ENCODE results near the gene RET. TPM values are rescaled to one million over a fixed set of nuclear protein-coding genes. Genes with fewer than 3 reads are reported as not detected.

The RET gene
- total RNA-seq, 4 donors from 2014 or later, result 0.20 to 8.5 (median 0.70) TPM

DNA sequence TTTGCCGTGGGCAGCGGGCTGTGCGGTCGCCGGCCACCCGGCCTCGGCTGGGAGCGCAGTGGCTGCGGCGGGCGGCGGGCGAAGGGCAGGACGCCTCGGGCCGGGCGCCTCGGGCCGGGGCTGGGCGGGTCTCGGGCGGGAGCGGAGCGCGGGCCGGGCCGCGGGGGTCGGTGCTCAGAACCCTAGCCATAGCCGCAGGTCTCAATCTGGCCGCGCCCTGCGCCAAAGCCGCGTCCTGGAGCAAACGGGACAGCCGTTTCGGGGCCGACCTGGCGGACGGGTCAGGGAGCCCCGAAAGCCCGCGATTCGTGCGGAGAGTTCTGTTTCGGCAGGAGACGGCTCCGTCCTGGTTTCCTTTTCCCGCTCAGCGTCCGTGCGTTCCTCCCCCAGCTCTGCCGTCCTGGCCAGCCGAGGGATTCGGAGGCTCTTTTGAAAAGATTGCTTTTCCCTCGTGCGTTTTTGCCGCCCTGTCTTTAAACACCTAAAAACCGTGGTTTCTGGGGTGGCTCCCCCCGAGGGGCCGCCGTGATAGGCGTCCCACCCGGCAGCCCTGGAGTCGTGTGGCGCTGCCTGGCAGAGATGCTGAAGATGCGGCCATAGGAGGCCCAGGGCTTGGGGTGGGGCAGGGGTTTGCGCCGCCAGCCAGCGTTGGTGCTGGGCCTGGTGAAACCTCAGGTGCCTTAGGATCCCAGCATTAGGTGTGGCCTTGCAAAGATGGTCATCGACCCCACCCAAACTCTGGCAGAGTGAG is 727 bp downstream of the RET start:
- WGBS, 2 donors, result 5 to 7% methylated on average over 41 to 55 of the region's 72 CpGs
- DNase-seq (ENCODE audit: low spot score in 2 of 2), result no peak
- peak overlapping the region in 3 of 4 donors; percentile 21 to 51 (median 38) for H3K4me3 ChIP-seq

DNA sequence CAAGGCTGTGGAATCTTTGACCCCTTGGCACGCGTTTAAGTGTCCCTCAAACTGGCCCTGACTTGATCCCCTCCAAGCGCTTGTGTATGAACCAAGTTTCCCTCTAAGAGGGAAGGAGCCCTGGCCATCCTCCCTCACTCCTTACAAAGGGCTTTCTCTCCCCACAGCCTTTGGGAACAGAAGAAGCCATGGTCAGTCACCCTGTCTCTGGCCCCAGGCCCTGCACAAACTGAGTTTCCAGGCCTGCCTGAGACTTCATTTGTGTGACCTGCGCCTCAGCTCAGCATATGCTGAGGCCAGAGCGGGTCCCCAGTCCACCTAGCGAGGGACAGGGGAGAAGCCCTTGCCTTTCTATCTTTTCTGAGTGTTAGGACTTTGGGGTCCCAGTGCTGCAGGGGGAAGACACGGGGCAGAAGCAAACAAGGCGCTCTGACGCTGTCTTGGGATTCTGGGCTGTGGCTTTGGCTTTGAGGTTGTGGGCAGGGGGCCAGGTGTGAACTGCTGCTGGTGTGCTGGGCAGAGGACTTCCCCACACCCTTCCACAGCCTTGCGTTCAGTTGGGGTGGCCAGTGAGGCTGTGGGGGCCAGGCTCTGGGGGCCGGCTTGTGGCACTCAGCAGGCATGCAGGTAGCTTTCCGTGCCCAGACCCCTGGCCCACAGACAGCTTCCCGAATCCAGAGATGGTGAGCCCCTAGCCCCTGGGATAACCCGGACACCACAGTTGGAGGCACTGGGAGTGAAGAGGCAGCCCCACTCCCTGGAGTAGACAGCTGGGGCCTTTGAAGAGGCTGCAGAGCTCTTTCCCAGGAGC is 1.5 kb downstream of the RET start:
- TF ChIP-seq, protein P1, sequence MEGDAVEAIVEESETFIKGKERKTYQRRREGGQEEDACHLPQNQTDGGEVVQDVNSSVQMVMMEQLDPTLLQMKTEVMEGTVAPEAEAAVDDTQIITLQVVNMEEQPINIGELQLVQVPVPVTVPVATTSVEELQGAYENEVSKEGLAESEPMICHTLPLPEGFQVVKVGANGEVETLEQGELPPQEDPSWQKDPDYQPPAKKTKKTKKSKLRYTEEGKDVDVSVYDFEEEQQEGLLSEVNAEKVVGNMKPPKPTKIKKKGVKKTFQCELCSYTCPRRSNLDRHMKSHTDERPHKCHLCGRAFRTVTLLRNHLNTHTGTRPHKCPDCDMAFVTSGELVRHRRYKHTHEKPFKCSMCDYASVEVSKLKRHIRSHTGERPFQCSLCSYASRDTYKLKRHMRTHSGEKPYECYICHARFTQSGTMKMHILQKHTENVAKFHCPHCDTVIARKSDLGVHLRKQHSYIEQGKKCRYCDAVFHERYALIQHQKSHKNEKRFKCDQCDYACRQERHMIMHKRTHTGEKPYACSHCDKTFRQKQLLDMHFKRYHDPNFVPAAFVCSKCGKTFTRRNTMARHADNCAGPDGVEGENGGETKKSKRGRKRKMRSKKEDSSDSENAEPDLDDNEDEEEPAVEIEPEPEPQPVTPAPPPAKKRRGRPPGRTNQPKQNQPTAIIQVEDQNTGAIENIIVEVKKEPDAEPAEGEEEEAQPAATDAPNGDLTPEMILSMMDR (IDR thresholded peaks at IDR 0.05), result no peak
- no peak for TF ChIP-seq EP300 (IDR thresholded peaks at IDR 0.05)
- TF ChIP-seq POLR2A (IDR thresholded peaks at IDR 0.05), result no peak
- Histone ChIP-seq H3K27me3 (peaks cover 0 to 74% of the 10 kb centered on the region in 2 donors), H3K9me3 (no peaks in the 10 kb centered on the region), H3K27ac (no peak overlapping the region), H3K36me3 (no peaks in the 10 kb centered on the region), H3K4me1 (peaks cover 0 to 28% (median 2%) of the 10 kb centered on the region in 4 donors), H3K4me3 (no peak overlapping the region)
- 54 to 55% methylated on average over 11 to 14 of the region's 14 CpGs for WGBS, 2 donors
- no peak for DNase-seq (ENCODE audit: low spot score in 2 of 2)

More for the DNA sequence above, 727 bp downstream of the RET start:
- Histone ChIP-seq H3K27ac (no peak overlapping the region), H3K36me3 (no peaks in the 10 kb centered on the region), H3K4me1 (peaks cover 0 to 28% (median 2%) of the 10 kb centered on the region in 4 donors), H3K27me3 (peaks cover 0 to 70% of the 10 kb centered on the region in 2 donors), H3K9me3 (no peaks in the 10 kb centered on the region)
- no peak for TF ChIP-seq POLR2A (IDR thresholded peaks at IDR 0.05)
- TF ChIP-seq EP300 (IDR thresholded peaks at IDR 0.05), result no peak
- TF ChIP-seq, protein P1 (IDR thresholded peaks at IDR 0.05), result no peak

DNA sequence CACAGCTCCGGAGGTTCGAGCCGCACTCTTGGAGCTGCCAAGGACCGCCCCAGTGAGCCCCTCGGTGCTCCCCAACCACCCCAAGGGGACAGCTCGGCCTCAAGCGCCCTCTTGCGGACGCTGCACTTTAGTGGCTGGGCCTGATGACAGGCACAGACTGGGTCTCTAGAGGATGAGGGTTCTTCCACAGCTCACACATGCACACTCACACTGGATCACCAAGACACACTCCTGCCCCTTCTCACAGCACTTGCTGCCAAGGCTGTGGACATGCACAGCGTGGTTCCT is 2.1 kb downstream of the RET start:
- no peak for TF ChIP-seq POLR2A (IDR thresholded peaks at IDR 0.05)
- TF ChIP-seq, protein P1 (IDR thresholded peaks at IDR 0.05), result peak in 1 of 5 experiments; percentile 24
- H3K27me3 ChIP-seq, result peaks cover 0 to 73% of the 10 kb centered on the region in 2 donors
- H3K4me1 ChIP-seq, result peaks cover 0 to 28% (median 2%) of the 10 kb centered on the region in 4 donors
- H3K27ac ChIP-seq, result no peak overlapping the region
- H3K4me3 ChIP-seq, result no peak overlapping the region
- DNase-seq (ENCODE audit: low spot score in 2 of 2), result no peak
- H3K36me3 ChIP-seq, result no peaks in the 10 kb centered on the region
- H3K9me3 ChIP-seq, result no peaks in the 10 kb centered on the region
- 9 to 16% methylated on average over 2 to 5 of the region's 10 CpGs for WGBS, 2 donors

DNA sequence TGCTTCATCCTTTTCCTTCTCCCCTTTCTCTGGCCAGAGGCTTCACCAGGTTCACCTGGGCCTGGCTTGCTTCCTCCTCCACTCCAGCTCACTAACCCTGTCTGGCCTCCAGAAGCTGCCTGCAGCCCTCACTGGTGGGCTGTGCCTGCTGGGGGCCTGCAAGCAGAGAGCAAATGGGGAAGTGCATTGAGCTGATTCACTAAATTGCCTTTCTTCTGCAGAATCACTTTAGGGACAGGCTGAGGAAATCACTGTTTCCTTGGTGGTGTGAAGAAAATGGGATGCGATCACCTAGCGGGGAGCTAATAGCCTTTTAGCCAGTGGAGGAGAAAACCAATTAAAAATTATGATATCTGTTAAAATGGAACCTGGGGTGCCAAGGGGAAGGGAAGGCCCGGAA is 3.0 kb downstream of the RET start:
- TF ChIP-seq POLR2A (IDR thresholded peaks at IDR 0.05), result no peak
- no peak for TF ChIP-seq EP300 (IDR thresholded peaks at IDR 0.05)
- TF ChIP-seq, protein P1 (IDR thresholded peaks at IDR 0.05), result no peak
- Histone ChIP-seq H3K4me3 (no peak overlapping the region), H3K27ac (no peak overlapping the region), H3K36me3 (no peaks in the 10 kb centered on the region), H3K4me1 (peaks cover 0 to 28% (median 2%) of the 10 kb centered on the region in 4 donors), H3K9me3 (no peaks in the 10 kb centered on the region), H3K27me3 (peaks cover 0 to 64% of the 10 kb centered on the region in 2 donors)
- no peak for DNase-seq (ENCODE audit: low spot score in 2 of 2)
- 48 to 64% methylated on average over 3 of the region's 3 CpGs for WGBS, 2 donors

DNA sequence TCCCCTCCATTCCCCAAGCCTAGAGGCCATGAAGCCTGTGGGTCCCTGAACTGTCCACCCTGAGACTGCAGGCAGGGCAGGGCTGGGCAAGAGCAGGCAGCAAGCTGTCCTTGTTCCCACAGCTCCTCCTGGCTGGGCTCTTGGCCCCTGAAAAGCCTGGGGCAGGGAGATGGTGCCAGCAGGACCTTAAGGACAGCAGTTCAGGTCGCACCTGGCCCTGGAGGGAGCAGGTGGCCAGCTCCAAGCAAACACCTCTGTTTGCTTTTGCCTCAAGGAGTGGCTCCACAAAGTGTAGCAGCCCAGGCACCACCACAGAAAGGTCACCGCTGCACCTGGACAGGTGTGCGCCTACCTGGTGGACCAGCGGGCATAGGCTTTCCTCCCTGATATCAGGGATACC is 5.2 kb downstream of the RET start:
- Histone ChIP-seq H3K27me3 (peaks cover 0 to 45% of the 10 kb centered on the region in 2 donors), H3K36me3 (no peaks in the 10 kb centered on the region), H3K9me3 (no peaks in the 10 kb centered on the region), H3K4me1 (peaks cover 0 to 13% (median 0%) of the 10 kb centered on the region in 4 donors), H3K4me3 (no peak overlapping the region), H3K27ac (no peak overlapping the region)
- no peak for TF ChIP-seq EP300 (IDR thresholded peaks at IDR 0.05)
- TF ChIP-seq POLR2A (IDR thresholded peaks at IDR 0.05), result no peak
- TF ChIP-seq, protein P1 (IDR thresholded peaks at IDR 0.05), result no peak
- 92 to 93% methylated on average over 4 of the region's 4 CpGs for WGBS, 2 donors
- no peak for DNase-seq (ENCODE audit: low spot score in 2 of 2)

All from tibial nerve (tissue), 4 donors.